ENCODE results near the gene ABCB11.

DNA sequence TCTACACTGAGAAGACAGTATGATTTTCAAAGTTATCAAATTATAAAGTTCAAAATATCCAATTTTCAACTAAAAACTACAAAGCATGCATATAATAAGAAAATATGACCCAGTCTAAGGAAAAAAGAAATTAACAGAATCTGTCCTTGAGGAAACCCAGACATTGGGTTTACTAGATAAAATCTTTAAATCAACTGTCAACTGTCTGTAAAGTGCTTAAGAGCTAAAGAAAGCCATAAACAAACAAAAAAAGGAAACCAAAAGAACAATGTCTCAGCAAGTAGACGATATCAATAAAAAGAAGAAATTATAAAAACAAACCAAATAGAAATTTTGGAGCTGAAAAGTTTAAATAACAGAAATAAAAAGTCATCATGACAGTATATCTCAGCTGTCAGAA lies 10.5 kb upstream of the ABCB11 start:
- TF ChIP-seq, protein P1, sequence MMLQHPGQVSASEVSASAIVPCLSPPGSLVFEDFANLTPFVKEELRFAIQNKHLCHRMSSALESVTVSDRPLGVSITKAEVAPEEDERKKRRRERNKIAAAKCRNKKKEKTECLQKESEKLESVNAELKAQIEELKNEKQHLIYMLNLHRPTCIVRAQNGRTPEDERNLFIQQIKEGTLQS (IDR thresholded peaks at IDR 0.05), result no peak
- TF ChIP-seq TCF7L2 (IDR thresholded peaks at IDR 0.05; ENCODE audit: borderline replicate concordance, extremely low read depth, insufficient read depth, insufficient read length), result no peak
- no peak for TF ChIP-seq POLR2A (IDR thresholded peaks at IDR 0.05; ENCODE audit: borderline replicate concordance, extremely low read depth, insufficient read depth, insufficient read length)
- TF ChIP-seq, protein P2, sequence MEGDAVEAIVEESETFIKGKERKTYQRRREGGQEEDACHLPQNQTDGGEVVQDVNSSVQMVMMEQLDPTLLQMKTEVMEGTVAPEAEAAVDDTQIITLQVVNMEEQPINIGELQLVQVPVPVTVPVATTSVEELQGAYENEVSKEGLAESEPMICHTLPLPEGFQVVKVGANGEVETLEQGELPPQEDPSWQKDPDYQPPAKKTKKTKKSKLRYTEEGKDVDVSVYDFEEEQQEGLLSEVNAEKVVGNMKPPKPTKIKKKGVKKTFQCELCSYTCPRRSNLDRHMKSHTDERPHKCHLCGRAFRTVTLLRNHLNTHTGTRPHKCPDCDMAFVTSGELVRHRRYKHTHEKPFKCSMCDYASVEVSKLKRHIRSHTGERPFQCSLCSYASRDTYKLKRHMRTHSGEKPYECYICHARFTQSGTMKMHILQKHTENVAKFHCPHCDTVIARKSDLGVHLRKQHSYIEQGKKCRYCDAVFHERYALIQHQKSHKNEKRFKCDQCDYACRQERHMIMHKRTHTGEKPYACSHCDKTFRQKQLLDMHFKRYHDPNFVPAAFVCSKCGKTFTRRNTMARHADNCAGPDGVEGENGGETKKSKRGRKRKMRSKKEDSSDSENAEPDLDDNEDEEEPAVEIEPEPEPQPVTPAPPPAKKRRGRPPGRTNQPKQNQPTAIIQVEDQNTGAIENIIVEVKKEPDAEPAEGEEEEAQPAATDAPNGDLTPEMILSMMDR (IDR thresholded peaks at IDR 0.05 in 2 of 3, conservative IDR thresholded peaks at IDR 0.05 in 1 of 3; ENCODE audit: borderline replicate concordance in 1 of 3, insufficient read depth in 1 of 3, low read depth in 2 of 3, low read length in 2 of 3), result no peak
- TF ChIP-seq JUND (IDR thresholded peaks at IDR 0.05), result no peak

Measured in HCT116 (cell line).